H9 (cell line): Measurements from ENCODE around the gene MYBBP1A. TPM values are rescaled to one million over a fixed set of nuclear protein-coding genes. Genes with fewer than 3 reads are reported as not detected.

ENCODE experiments used
- DNase-seq: peaks from one replicate; pipeline ENCODE4 v3.0.0-alpha.2; 2017
- H2AFZ ChIP-seq: one replicate; pipeline ENCODE4 v1.6.1; 2013; ENCODE audit warnings: mild to moderate bottlenecking, low read length, control low read depth, moderate library complexity
- H2AK5ac ChIP-seq: 2 replicates; pipeline ENCODE4 v1.6.1; 2013; ENCODE audit warnings: low read length, control low read depth, mixed read lengths; ENCODE audit not compliant: insufficient read length
- H2BK120ac ChIP-seq: one replicate; pipeline ENCODE4 v1.6.1; 2013; ENCODE audit warnings: low read depth, mild to moderate bottlenecking, low read length, control low read depth, inconsistent platforms; ENCODE audit not compliant: poor library complexity, severe bottlenecking
- H2BK12ac ChIP-seq: 2 replicates; pipeline ENCODE4 v1.6.1; 2013; ENCODE audit warnings: low read length, control low read depth, mixed read lengths, low read depth; ENCODE audit not compliant: insufficient read length
- H2BK15ac ChIP-seq: 2 replicates; pipeline ENCODE4 v1.6.1; 2013; ENCODE audit warnings: low read depth, low read length, control low read depth
- H2BK20ac ChIP-seq: one replicate; pipeline ENCODE4 v1.6.1; 2013; ENCODE audit warnings: low read depth, mild to moderate bottlenecking, low read length, control low read depth, inconsistent platforms; ENCODE audit not compliant: poor library complexity, severe bottlenecking
- H2BK5ac ChIP-seq: 2 replicates; pipeline ENCODE4 v1.6.1; 2013; ENCODE audit warnings: low read length, control low read depth, mixed read lengths; ENCODE audit not compliant: insufficient read length
- H3K14ac ChIP-seq: 2 replicates; pipeline ENCODE4 v1.6.1; 2013; ENCODE audit warnings: low read length, control low read depth; ENCODE audit not compliant: insufficient read depth
- H3K18ac ChIP-seq: 2 replicates; pipeline ENCODE4 v1.6.1; 2013; ENCODE audit warnings: low read depth, mild to moderate bottlenecking, mixed read lengths, low read length, control low read depth; ENCODE audit not compliant: insufficient read length
- H3K23ac ChIP-seq: 2 replicates; pipeline ENCODE4 v1.6.1; 2013; ENCODE audit warnings: low read length, control low read depth, mixed read lengths, low read depth; ENCODE audit not compliant: insufficient read length
- H3K23me2 ChIP-seq: 2 replicates; pipeline ENCODE4 v1.6.1; 2013; ENCODE audit warnings: low read depth, mild to moderate bottlenecking, mixed read lengths, low read length, control low read depth; ENCODE audit not compliant: insufficient read length, poor library complexity, severe bottlenecking
- H3K27ac ChIP-seq: 2 replicates; pipeline ENCODE4 v1.5.1; 2013; ENCODE audit warnings: low read length, control low read depth, mixed read lengths, low read depth; ENCODE audit not compliant: insufficient read length
- H3K27me3 ChIP-seq: 2 replicates; pipeline ENCODE4 v1.6.1; 2013; ENCODE audit warnings: low read length, control low read depth, inconsistent platforms; ENCODE audit not compliant: insufficient read depth
- H3K4ac ChIP-seq: 2 replicates; pipeline ENCODE4 v1.6.1; 2013; ENCODE audit warnings: low read depth, mild to moderate bottlenecking, control low read depth, inconsistent platforms, low read length, moderate library complexity
- H3K4me1 ChIP-seq: 2 replicates; pipeline ENCODE4 v1.6.1; 2013; ENCODE audit warnings: low read length, control low read depth, inconsistent platforms; ENCODE audit not compliant: insufficient read depth
- H3K4me2 ChIP-seq: 2 replicates; pipeline ENCODE4 v1.6.1; 2013; ENCODE audit warnings: low read length, control low read depth, mixed read lengths; ENCODE audit not compliant: insufficient read length, insufficient read depth
- H3K56ac ChIP-seq: 2 replicates; pipeline ENCODE4 v1.6.1; 2013; ENCODE audit warnings: low read depth, mild to moderate bottlenecking, mixed read lengths, low read length, control low read depth; ENCODE audit not compliant: insufficient read length
- H3K79me1 ChIP-seq: 2 replicates; pipeline ENCODE4 v1.6.1; 2013; ENCODE audit warnings: low read depth, mild to moderate bottlenecking, moderate library complexity, low read length, control low read depth, inconsistent platforms; ENCODE audit not compliant: insufficient read depth, poor library complexity, severe bottlenecking
- H3K79me2 ChIP-seq: 2 replicates; pipeline ENCODE4 v1.6.1; 2013; ENCODE audit warnings: low read length, control low read depth, inconsistent platforms; ENCODE audit not compliant: insufficient read depth
- H3K9ac ChIP-seq: 2 replicates; pipeline ENCODE4 v1.6.1; 2013; ENCODE audit warnings: low read length, control low read depth, mixed read lengths; ENCODE audit not compliant: insufficient read length; ENCODE audit errors: extremely low read depth
- H3K9me3 ChIP-seq: one replicate; pipeline ENCODE4 v1.6.1; 2013; ENCODE audit warnings: low read depth, low read length, inconsistent platforms; ENCODE audit not compliant: control insufficient read depth
- H3T11ph ChIP-seq: one replicate; pipeline ENCODE4 v1.6.1; 2013; ENCODE audit warnings: mild to moderate bottlenecking, low read length, control low read depth, inconsistent platforms
- H4K20me1 ChIP-seq: one replicate; pipeline ENCODE4 v1.6.1; 2013; ENCODE audit not compliant: control insufficient read depth, insufficient read length, insufficient read depth
- H4K5ac ChIP-seq: 2 replicates; pipeline ENCODE4 v1.6.1; 2013; ENCODE audit warnings: low read depth, mild to moderate bottlenecking, mixed read lengths, low read length, control low read depth; ENCODE audit not compliant: insufficient read length
- H4K8ac ChIP-seq: replicated peaks from 2 replicates; pipeline ENCODE4 v1.6.1; 2013; ENCODE audit warnings: low read length, control low read depth, mixed read lengths, low read depth; ENCODE audit not compliant: insufficient read length
- H4K91ac ChIP-seq: 2 replicates; pipeline ENCODE4 v1.6.1; 2013; ENCODE audit warnings: low read depth, mild to moderate bottlenecking, moderate library complexity, mixed read lengths, low read length, control low read depth; ENCODE audit not compliant: insufficient read length
- H3K27ac Mint-ChIP-seq, 3 experiments: 2 replicates in 2 of 3; 3 replicates in 1 of 3; pipeline ENCODE4 v1.8.0; 2020 to 2021; ENCODE audit warnings: mixed read lengths in 3 of 3, mild to moderate bottlenecking in 1 of 3, moderate library complexity in 1 of 3
- H3K27me3 Mint-ChIP-seq: 2 replicates; pipeline ENCODE4 v1.8.0; 2021; ENCODE audit warnings: low read depth, mild to moderate bottlenecking, moderate library complexity, mixed read lengths
- H3K36me3 Mint-ChIP-seq, 3 experiments: 2 replicates in 2 of 3; 3 replicates in 1 of 3; pipeline ENCODE4 v1.8.0; 2020 to 2021; ENCODE audit warnings: low read depth in 3 of 3, mixed read lengths in 3 of 3; ENCODE audit not compliant: insufficient read depth in 1 of 3
- H3K4me1 Mint-ChIP-seq, 2 experiments: 2 replicates each; pipeline ENCODE4 v1.8.0; 2020; ENCODE audit warnings: mixed read lengths in 2 of 2
- H3K4me3 Mint-ChIP-seq, 2 experiments: 2 replicates in 1 of 2; 3 replicates in 1 of 2; pipeline ENCODE4 v1.8.0; 2020 to 2021; ENCODE audit warnings: mild to moderate bottlenecking in 2 of 2, mixed read lengths in 2 of 2, moderate library complexity in 1 of 2
- H3K9me3 Mint-ChIP-seq, 2 experiments: 2 replicates in 1 of 2; 3 replicates in 1 of 2; pipeline ENCODE4 v1.8.0; 2020; ENCODE audit warnings: mild to moderate bottlenecking in 2 of 2, mixed read lengths in 2 of 2, moderate library complexity in 1 of 2
- CTCF ChIP-seq: fragments of 200-600 bp; sonication (generic); conservative IDR thresholded peaks from 3 replicates; pipeline ENCODE4 v1.8.0; 2021; ENCODE audit warnings: antibody characterized with exemption, mild to moderate bottlenecking
- WGBS: extraction: QIAGEN DNeasy Blood & Tissue Kit; methylation state at CpG from one replicate; pipeline ENCODE4 v1.1.7; 2013; ENCODE audit warnings: missing lambda C conversion rate, low lambda C conversion rate, mixed read lengths; ENCODE audit not compliant: insufficient read length; ENCODE audit errors: extremely low coverage; 5-methylcytosine and 5-hydroxymethylcytosine counted together
- total RNA-seq: library from RNA; stranded (reverse); gene quantifications from 2 replicates; pipeline ENCODE4 v1.2.1, GENCODE V29; 2021

Gene MYBBP1A
- total RNA-seq, 1 experiment from 2014 or later, result 181 TPM

GRCh38 chr17:4573669-4574068 lies 18.5 kb upstream of the MYBBP1A start:
- H3K4me1 Mint-ChIP-seq, result peaks cover 28 to 50% of the 10 kb centered on the region in 2 experiments
- H2BK15ac ChIP-seq, result no peak overlapping the region
- H4K5ac ChIP-seq, result no peak overlapping the region
- no peak overlapping the region for H2AFZ ChIP-seq
- H3K4me1 ChIP-seq, result peaks cover 5% of the 10 kb centered on the region; the same call in 1 of the 2 replicates
- no peaks in the 10 kb centered on the region for H3K23me2 ChIP-seq
- H3K9ac ChIP-seq, result no peak overlapping the region
- no peak overlapping the region for H3K23ac ChIP-seq
- H3K27ac ChIP-seq, result no peak overlapping the region
- no peak overlapping the region for H2AK5ac ChIP-seq
- no peak overlapping the region for H3T11ph ChIP-seq
- H3K4ac ChIP-seq, result no peak overlapping the region
- no peak overlapping the region for H3K4me2 ChIP-seq
- H3K36me3 Mint-ChIP-seq, result peaks cover 0 to 6% (median 0%) of the 10 kb centered on the region in 3 experiments; a peak in 1 of 7 replicates
- no peak overlapping the region for H2BK12ac ChIP-seq
- peaks cover 2% of the 10 kb centered on the region for H3K27me3 Mint-ChIP-seq
- DNase-seq, result no peak
- H3K79me1 ChIP-seq, result no peaks in the 10 kb centered on the region
- no peaks in the 10 kb centered on the region for H3K79me2 ChIP-seq
- no peak overlapping the region for H4K91ac ChIP-seq
- H3K9me3 Mint-ChIP-seq, result peaks cover 0 to 3% of the 10 kb centered on the region in 2 experiments; a peak in 2 of 5 replicates
- no CpG with 5 or more reads among the region's 7 CpGs for WGBS
- no peak overlapping the region for H3K18ac ChIP-seq
- H3K4me3 Mint-ChIP-seq, result no peak overlapping the region
- no peak overlapping the region for H4K8ac ChIP-seq
- H3K27me3 ChIP-seq, result no peaks in the 10 kb centered on the region
- TF ChIP-seq CTCF, result no peak
- H3K27ac Mint-ChIP-seq, result no peak overlapping the region
- no peak overlapping the region for H2BK120ac ChIP-seq
- no peaks in the 10 kb centered on the region for H4K20me1 ChIP-seq
- no peak overlapping the region; the same call in 1 of the 2 replicates for H3K14ac ChIP-seq
- no peak overlapping the region for H3K56ac ChIP-seq
- H2BK5ac ChIP-seq, result no peak overlapping the region
- H3K9me3 ChIP-seq, result no peaks in the 10 kb centered on the region
- H2BK20ac ChIP-seq, result no peak overlapping the region
